GM10248 (cell line): ENCODE data around the gene CFAP298.

Source experiments
- CTCF ChIA-PET: fragments of 300-600 bp; sonication (Branson Sonifier 250); formaldehyde crosslinking; extraction: SDS; loops from one replicate; lab custom pipeline; 2021; ENCODE audit warnings: antibody characterized with exemption; lab: Yijun Ruan, JAX
- POLR2A ChIA-PET: fragments of 350-650 bp; sonication (Branson Sonifier 250); formaldehyde crosslinking; extraction: SDS; loops from one replicate; lab custom pipeline; 2020; ENCODE audit warnings: antibody characterized with exemption; lab: Yijun Ruan, JAX
- DNase-seq: peaks from one replicate; pipeline ENCODE4 v3.0.0; 2012; ENCODE audit errors: extremely low spot score
- CTCF ChIP-seq: IDR thresholded peaks from 2 replicates; pipeline ENCODE4 v1.5.1; 2012; ENCODE audit warnings: mild to moderate bottlenecking, low read depth; ENCODE audit errors: extremely low read depth, missing control alignments, control extremely low read depth

The CFAP298 gene

GRCh38 chr21:32587651-32588050, 24.5 kb downstream of the CFAP298 start:
- no peak for TF ChIP-seq CTCF
- no peak for DNase-seq
- ChIA-PET POLR2A (no interaction called here), CTCF (interaction anchor here (1.1 to 1.9 kb wide), 2 partner anchors 13 to 19 kb away, joined by 6 to 9 read pairs; no protein-coding TSS in a partner anchor)

- no peak for TF ChIP-seq CTCF
- ChIA-PET CTCF (interaction anchor here (1.1 to 1.9 kb wide), 2 partner anchors 14 to 18 kb away, joined by 6 to 9 read pairs; no protein-coding TSS in a partner anchor), POLR2A (no interaction called here)
These were observed 25.1 kb downstream of the CFAP298 start for GRCh38 chr21:32587120-32587519.

DNA sequence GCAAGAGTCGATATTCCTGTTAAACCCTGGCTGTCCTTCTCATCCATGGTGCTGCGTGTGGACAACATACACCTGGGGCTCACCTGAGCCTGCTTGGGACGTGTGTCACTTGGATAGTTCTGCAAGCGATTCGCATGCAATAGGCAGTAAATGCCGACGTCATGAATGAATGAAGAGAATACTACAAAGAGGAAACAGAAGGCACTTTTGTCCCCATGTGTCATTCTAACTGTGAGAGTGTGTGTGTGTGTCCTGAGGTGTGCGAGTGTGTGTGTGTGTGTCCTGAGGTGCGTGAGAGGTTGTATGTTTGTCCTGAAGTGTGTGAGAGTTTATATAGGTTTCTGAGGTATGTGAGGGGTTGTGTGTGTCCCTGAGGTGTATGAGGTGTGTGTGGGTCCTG, 26.2 kb downstream of the CFAP298 start:
- POLR2A ChIA-PET, result no interaction called here
- no peak for DNase-seq
- CTCF ChIA-PET, result interaction anchor here (1.0 kb wide), 1 partner anchor 17 kb away, joined by 5 read pairs; no protein-coding TSS in a partner anchor
- TF ChIP-seq CTCF, result no peak

More at GRCh38 chr21:32587120-32587519, 25.1 kb downstream of the CFAP298 start:
- no peak for DNase-seq

GRCh38 chr21:32585042-32585710, 27.0 kb downstream of the CFAP298 start, which contains the start of gene TCP10L:
TSS of gene TCP10L (minus strand) at chr21:32585523. CDS start at chr21:32584304, 1,219 bp downstream.
- ChIA-PET POLR2A (no interaction called here), CTCF (interaction anchor here (1.0 to 1.8 kb wide), 2 partner anchors 16 kb away, joined by 5 to 10 read pairs; no protein-coding TSS in a partner anchor)
- TF ChIP-seq CTCF, result no peak
- no peak for DNase-seq

DNA sequence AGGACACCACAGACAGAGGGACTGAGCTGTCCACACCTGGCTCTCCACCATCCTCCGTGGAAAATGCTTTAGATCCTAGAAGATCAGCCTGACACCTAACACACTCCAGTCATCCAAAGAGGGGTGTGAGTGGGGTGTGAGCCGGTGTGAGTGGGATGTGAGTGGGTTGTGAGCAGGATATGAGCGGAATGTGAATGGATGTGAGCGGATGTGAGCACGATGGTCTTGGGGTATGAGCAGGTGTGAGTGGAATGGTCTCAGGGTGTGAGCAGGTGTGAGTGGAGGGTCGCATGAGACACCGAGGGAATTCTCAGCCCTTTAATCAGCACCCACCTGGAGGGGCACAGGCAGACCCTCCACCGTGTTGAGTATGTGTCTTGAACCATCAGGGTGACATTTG, 27.7 kb downstream of the CFAP298 start:
- TF ChIP-seq CTCF, result no peak
- POLR2A ChIA-PET, result no interaction called here
- CTCF ChIA-PET, result interaction anchor here (1.8 kb wide), 1 partner anchor 17 kb away, joined by 10 read pairs; no protein-coding TSS in a partner anchor
- no peak for DNase-seq

GRCh38 chr21:32581732-32582131, 30.4 kb downstream of the CFAP298 start:
- ChIA-PET POLR2A (no interaction called here), CTCF (interaction anchor here (1.7 to 2.1 kb wide), 3 partner anchors 11 to 20 kb away, joined by 5 to 11 read pairs (median 8); no protein-coding TSS in a partner anchor)
- TF ChIP-seq CTCF, result no peak
- no peak for DNase-seq
